ENCODE data around the gene MYO1G. TPM values are rescaled to one million over a fixed set of nuclear protein-coding genes. Genes with fewer than 3 reads are reported as not detected.

The MYO1G gene
- total and polyA plus RNA-seq, 9 of the 15 experiments (the other 6 are each of a cell fraction or from before 2014, with no cell fraction given): 0.03 to 0.62 (median 0.13) TPM; not detected in 1

- TF ChIP-seq FOXK1 (CRISPR knock-in tag; IDR thresholded peaks at IDR 0.05; ENCODE audit: borderline replicate concordance) (no peak), ZNF197 (CRISPR knock-in tag; IDR thresholded peaks at IDR 0.05; ENCODE audit: low read depth) (no peak), ILF3 (IDR thresholded peaks at IDR 0.05; ENCODE audit: borderline replicate concordance) (no peak), SUPT5H (IDR thresholded peaks at IDR 0.05) (no peak)
Measured at GRCh38 chr7:44976040-44976745, 2.6 kb downstream of the MYO1G start (continued).

DNA sequence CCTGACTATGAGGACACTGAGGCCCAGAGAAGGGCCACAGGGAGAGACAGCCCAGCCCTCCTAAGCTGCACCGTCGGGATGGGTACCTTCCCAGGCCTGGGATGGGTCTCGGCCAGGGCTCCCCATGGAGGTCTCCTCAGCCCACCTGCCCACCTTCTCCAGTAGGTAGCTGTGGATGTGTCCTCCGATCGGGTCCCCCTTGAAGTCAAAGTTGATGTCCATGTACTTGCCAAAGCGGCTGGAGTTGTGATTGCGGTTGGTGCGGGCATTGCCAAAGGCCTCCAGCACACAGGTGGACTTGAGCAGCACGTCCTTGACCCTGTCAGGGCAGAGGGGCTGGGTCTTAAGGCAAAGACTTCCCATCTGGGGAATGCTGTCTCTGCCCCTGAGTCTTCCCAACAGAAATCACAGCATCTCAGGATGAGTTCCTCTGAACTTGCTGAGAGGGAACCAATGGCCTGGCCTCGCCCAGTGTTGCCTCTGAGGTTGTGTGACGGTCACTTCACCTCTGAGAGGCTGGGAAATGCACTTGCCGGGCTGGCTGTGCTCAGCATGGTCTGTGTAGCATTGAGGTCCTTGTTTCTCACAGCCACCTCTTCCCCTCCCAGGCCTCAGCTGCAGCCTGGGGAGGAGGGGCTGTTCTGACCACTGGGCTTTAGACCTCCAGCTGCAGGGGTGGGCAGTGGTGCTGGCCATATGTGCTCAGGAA, 3.3 kb downstream of the MYO1G start:
- no TSS peak for BruUV-seq (replicated peaks)
- H3K4me2 ChIP-seq (ENCODE audit: insufficient read depth, low read length): no peak overlapping the region
- peaks cover 27 to 53% of the 10 kb centered on the region in 2 experiments; a peak in 4 of 5 replicates for H3K4me1 ChIP-seq (replicated peaks in 1 of 2; ENCODE audit: control insufficient read depth in 2 of 2, insufficient read depth in 2 of 2, low read length in 2 of 2)
- no peaks in the 10 kb centered on the region for H3K9me3 ChIP-seq (replicated peaks; ENCODE audit: control insufficient read depth, insufficient read depth, low read depth, low read length)
- peaks cover 6% of the 10 kb centered on the region; the same call in 2 of the 3 replicates for H3K36me3 ChIP-seq (ENCODE audit: control insufficient read depth, insufficient read depth, low read length)
- no peak for DNase-seq (ENCODE audit: extremely low read depth in 1 of 4, low spot score in 3 of 4)
- in situ Hi-C loops (cut with MboI) (no loop called here), intact Hi-C loops (cut with micrococcal nuclease) (loop anchor here (10.0 kb wide), 1 partner anchor 99 kb away; no protein-coding TSS in a partner anchor)
- no peak for ATAC-seq
- ChIA-PET POLR2A (interaction anchor here (0.7 to 6.7 kb wide), 3 partner anchors 9 to 127 kb away, joined by 3 to 141 read pairs (median 13); partner anchors contain the start of gene H2AZ2), CTCF (ENCODE audit: low intra/inter-chr PET ratio) (no interaction called here)
- H3K27me3 ChIP-seq (ENCODE audit: control insufficient read depth in 2 of 2, insufficient read depth in 2 of 2, low read length in 2 of 2): no peaks in the 10 kb centered on the region
- no peak overlapping the region for H3K4me3 ChIP-seq
- H2AFZ ChIP-seq (ENCODE audit: low read depth, low read length): no peak overlapping the region
- no peaks in the 10 kb centered on the region for H4K20me1 ChIP-seq (replicated peaks; ENCODE audit: control insufficient read depth, insufficient read depth, low read length)
- FAIRE-seq: no peak
- no peak overlapping the region for H3K27ac ChIP-seq (ENCODE audit: extremely low read depth, low read depth, low read length)
- H3K9ac ChIP-seq (ENCODE audit: insufficient read depth in 1 of 2, low read depth in 2 of 2, low read length in 2 of 2): peak overlapping the region in 1 of 2 experiments; percentile 50; a peak in 1 of 4 replicates
- WGBS (ENCODE audit: insufficient coverage, low coverage, missing lambda C conversion rate): 74% methylated on average over 11 of the region's 12 CpGs
- no peaks in the 10 kb centered on the region for H3K9me1 ChIP-seq (ENCODE audit: control insufficient read depth, insufficient read depth, low read length)
- H3K79me2 ChIP-seq (ENCODE audit: control insufficient read depth, insufficient read depth, low read length): no peaks in the 10 kb centered on the region
- TF ChIP-seq, protein P1, sequence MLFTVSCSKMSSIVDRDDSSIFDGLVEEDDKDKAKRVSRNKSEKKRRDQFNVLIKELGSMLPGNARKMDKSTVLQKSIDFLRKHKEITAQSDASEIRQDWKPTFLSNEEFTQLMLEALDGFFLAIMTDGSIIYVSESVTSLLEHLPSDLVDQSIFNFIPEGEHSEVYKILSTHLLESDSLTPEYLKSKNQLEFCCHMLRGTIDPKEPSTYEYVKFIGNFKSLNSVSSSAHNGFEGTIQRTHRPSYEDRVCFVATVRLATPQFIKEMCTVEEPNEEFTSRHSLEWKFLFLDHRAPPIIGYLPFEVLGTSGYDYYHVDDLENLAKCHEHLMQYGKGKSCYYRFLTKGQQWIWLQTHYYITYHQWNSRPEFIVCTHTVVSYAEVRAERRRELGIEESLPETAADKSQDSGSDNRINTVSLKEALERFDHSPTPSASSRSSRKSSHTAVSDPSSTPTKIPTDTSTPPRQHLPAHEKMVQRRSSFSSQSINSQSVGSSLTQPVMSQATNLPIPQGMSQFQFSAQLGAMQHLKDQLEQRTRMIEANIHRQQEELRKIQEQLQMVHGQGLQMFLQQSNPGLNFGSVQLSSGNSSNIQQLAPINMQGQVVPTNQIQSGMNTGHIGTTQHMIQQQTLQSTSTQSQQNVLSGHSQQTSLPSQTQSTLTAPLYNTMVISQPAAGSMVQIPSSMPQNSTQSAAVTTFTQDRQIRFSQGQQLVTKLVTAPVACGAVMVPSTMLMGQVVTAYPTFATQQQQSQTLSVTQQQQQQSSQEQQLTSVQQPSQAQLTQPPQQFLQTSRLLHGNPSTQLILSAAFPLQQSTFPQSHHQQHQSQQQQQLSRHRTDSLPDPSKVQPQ (CRISPR knock-in tag; IDR thresholded peaks at IDR 0.05; ENCODE audit: borderline replicate concordance): no peak
- TF ChIP-seq SP2 (IDR thresholded peaks at IDR 0.05; ENCODE audit: extremely low read depth, low read depth, low read length, poor library complexity, severe bottlenecking): no peak
- no peak for TF ChIP-seq YY1 (IDR thresholded peaks at IDR 0.05; ENCODE audit: borderline replicate concordance in 1 of 3, control insufficient read depth in 1 of 3, extremely low read depth in 1 of 3, insufficient read depth in 3 of 3, insufficient read length in 1 of 3, insufficient replicate concordance in 2 of 3, low read depth in 1 of 3, low read length in 2 of 3)
- no peak for TF ChIP-seq ARID2 (IDR thresholded peaks at IDR 0.05)
- no peak for TF ChIP-seq SREBF2 (CRISPR knock-in tag; IDR thresholded peaks at IDR 0.05)
- no peak for TF ChIP-seq TRIM25 (IDR thresholded peaks at IDR 0.05; ENCODE audit: borderline replicate concordance)
- no peak for TF ChIP-seq GABPB2 (CRISPR knock-in tag; conservative IDR thresholded peaks at IDR 0.05)
- no peak for TF ChIP-seq POLR3G (IDR thresholded peaks at IDR 0.05; ENCODE audit: extremely low read depth, insufficient read length, insufficient replicate concordance)
